BLaER1 treated with 17β-estradiol and CSF1 and Interleukin-3, amounts not matched to agents 10 nM and 100 nM (cell line): ENCODE results near the gene SLC35F6.

Experiments
- H3K27ac ChIP-seq, 11 experiments: shearing (Covaris generic); formaldehyde crosslinking; 2 replicates each; pipeline ENCODE4 v1.8.1; 2022
- H3K27me3 ChIP-seq, 11 experiments: shearing (Covaris generic); formaldehyde crosslinking; 2 replicates each; pipeline ENCODE4 v1.8.1; 2022
- H3K36me3 ChIP-seq, 11 experiments: shearing (Covaris generic); formaldehyde crosslinking; 2 replicates each; pipeline ENCODE4 v1.8.1; 2022
- H3K4me1 ChIP-seq, 10 experiments: shearing (Covaris generic); formaldehyde crosslinking; 2 replicates each; pipeline ENCODE4 v1.8.1; 2022
- H3K4me2 ChIP-seq, 11 experiments: shearing (Covaris generic); formaldehyde crosslinking; 2 replicates each; pipeline ENCODE4 v1.8.1; 2022
- H3K4me3 ChIP-seq, 10 experiments: shearing (Covaris generic); formaldehyde crosslinking; 2 replicates each; pipeline ENCODE4 v1.8.1; 2022
- H3K9ac ChIP-seq, 11 experiments: shearing (Covaris generic); formaldehyde crosslinking; 2 replicates each; pipeline ENCODE4 v1.8.1; 2022
- H3K9me3 ChIP-seq, 11 experiments: shearing (Covaris generic); formaldehyde crosslinking; replicated peaks in 1 of 11; 2 replicates each; pipeline ENCODE4 v1.8.1; 2022
- H4K20me1 ChIP-seq, 11 experiments: shearing (Covaris generic); formaldehyde crosslinking; 2 replicates each; pipeline ENCODE4 v1.8.1; 2022
- Cebpa-rat ChIP-seq, 11 experiments: shearing (Covaris generic); IDR thresholded peaks; 2 replicates each; pipeline ENCODE4 v1.8.1; 2022

The SLC35F6 gene

DNA sequence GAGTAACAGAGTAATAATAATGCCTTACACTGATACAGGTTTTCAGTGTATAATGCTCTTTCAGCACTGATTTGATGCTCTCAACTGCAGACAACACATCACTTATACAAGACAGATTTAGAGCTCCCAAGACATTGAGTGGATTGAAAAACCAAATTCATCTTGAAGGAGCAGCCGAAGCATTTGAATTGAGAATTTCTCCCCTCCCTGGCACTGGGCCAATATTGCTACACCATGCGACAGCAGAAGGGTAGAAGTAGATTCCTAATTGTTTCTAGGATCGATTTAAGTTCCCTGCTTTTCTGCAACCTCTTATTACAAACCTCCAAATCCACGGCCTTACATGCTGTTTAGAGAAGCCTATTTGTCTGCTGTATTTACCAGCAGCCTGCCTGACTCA is 37.2 kb downstream of the SLC35F6 start:
- no peak for TF ChIP-seq Cebpa-rat (IDR thresholded peaks at IDR 0.05)
- H3K4me3 ChIP-seq: no peak overlapping the region

DNA sequence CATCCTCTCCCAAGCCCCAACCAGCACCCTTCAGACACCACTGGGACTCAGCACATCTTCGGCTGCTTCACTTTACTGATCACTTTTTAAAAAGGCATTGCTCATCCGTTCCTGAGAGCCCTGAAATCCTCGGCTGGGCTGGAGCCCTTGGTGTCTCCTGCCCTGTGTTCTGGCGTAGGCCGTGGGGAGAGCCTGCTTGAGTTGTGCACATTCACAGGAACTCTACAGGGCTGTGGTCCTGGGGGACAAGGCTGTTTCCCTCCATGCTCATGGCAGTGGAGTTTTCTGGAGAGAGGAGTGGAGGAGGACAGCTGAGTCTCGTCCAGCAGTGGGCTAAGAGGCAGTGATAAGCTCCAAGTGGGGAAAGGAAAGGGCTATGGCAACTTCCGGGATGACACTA is 37.7 kb downstream of the SLC35F6 start:
- Histone ChIP-seq H4K20me1 (peaks cover 0 to 4% (median 0%) of the 10 kb centered on the region in 11 experiments; a peak in 1 of 22 replicates), H3K36me3 (peaks cover 0 to 59% (median 43%) of the 10 kb centered on the region in 11 experiments; a peak in 18 of 22 replicates), H3K4me3 (no peak overlapping the region), H3K4me2 (no peak overlapping the region), H3K27ac (no peak overlapping the region), H3K27me3 (no peaks in the 10 kb centered on the region), H3K9me3 (no peaks in the 10 kb centered on the region), H3K9ac (no peak overlapping the region), H3K4me1 (no peaks in the 10 kb centered on the region)
- no peak for TF ChIP-seq Cebpa-rat (IDR thresholded peaks at IDR 0.05)

More for the DNA sequence above, 37.2 kb downstream of the SLC35F6 start:
- peaks cover 0 to 63% (median 48%) of the 10 kb centered on the region in 11 experiments; a peak in 18 of 22 replicates for H3K36me3 ChIP-seq
- no peaks in the 10 kb centered on the region for H3K4me1 ChIP-seq
- H3K27me3 ChIP-seq: no peaks in the 10 kb centered on the region
- no peaks in the 10 kb centered on the region for H3K9me3 ChIP-seq
- no peak overlapping the region for H3K27ac ChIP-seq
- H4K20me1 ChIP-seq: peaks cover 0 to 8% (median 0%) of the 10 kb centered on the region in 11 experiments; a peak in 1 of 22 replicates
- no peak overlapping the region for H3K9ac ChIP-seq
- H3K4me2 ChIP-seq: no peak overlapping the region

DNA sequence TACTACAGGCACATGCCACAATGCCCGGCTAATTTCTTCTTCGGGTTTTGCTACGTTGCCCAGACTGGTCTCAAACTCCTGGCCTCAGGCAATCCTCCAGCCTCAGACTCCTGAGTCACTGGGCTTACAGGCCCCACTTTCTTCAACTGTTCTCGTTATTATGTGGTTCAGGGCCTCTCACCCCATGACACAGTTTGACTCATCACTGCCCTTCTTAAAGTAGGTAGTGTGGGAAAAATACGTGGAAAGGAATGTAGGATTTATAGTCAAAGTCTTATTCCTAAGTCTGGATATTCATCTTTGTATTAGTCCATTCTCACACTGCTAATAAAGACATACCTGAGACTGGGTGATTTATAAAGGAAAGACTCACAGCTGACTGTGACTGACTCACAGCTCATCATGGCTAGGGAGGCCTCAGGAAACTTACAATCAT is 41.2 kb downstream of the SLC35F6 start:
- Histone ChIP-seq H4K20me1 (peaks cover 0 to under 1% (median 0%) of the 10 kb centered on the region in 11 experiments; a peak in 2 of 22 replicates), H3K27ac (no peak overlapping the region), H3K9me3 (no peaks in the 10 kb centered on the region), H3K9ac (no peak overlapping the region), H3K4me3 (no peak overlapping the region), H3K36me3 (peaks cover 0 to 24% (median 14%) of the 10 kb centered on the region in 11 experiments; a peak in 15 of 22 replicates), H3K4me1 (peaks cover 8 to 13% (median 11%) of the 10 kb centered on the region in 10 experiments), H3K27me3 (no peaks in the 10 kb centered on the region), H3K4me2 (no peak overlapping the region)
- TF ChIP-seq Cebpa-rat (IDR thresholded peaks at IDR 0.05): no peak

DNA sequence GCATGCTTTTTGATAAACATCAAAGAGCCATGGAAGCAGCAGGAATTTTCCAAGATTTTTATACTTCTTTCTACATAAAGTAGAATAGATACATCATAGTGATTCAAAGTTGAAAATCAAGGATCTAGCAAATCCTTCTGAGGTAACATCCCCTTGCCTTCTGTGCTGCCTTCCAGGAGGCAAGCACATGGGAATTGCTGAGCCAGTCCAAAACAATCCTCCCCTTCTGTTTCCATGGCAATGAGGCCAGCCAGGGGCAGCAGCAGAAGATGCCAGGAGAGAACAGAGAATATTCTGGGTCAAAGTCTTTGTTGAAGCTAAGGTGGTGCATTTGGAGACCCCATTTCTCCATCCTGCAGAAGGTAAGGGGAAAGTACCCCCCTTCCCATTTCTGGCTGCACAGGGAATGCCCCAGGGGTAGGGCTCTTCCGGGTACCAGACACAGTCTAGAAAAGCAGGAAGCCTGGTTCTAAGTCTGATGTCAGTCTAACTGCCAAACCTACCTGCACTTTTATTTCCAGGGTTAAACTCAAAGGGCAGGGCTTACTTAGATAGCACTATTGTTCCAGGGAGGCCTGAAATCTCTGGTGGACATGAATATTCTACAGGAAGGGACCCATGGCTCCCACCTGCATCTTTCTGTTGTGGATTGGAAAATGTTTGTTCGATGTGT is 43.8 kb downstream of the SLC35F6 start:
- H3K9me3 ChIP-seq: no peaks in the 10 kb centered on the region
- peaks cover 0 to 4% (median 0%) of the 10 kb centered on the region in 11 experiments; a peak in 1 of 22 replicates for H4K20me1 ChIP-seq
- peaks cover 15 to 25% (median 22%) of the 10 kb centered on the region in 10 experiments for H3K4me1 ChIP-seq
- no peak for TF ChIP-seq Cebpa-rat (IDR thresholded peaks at IDR 0.05)
- H3K27ac ChIP-seq: no peak overlapping the region
- no peaks in the 10 kb centered on the region for H3K36me3 ChIP-seq
- no peak overlapping the region for H3K4me3 ChIP-seq
- no peak overlapping the region for H3K4me2 ChIP-seq
- H3K9ac ChIP-seq: no peak overlapping the region
- H3K27me3 ChIP-seq: no peaks in the 10 kb centered on the region

DNA sequence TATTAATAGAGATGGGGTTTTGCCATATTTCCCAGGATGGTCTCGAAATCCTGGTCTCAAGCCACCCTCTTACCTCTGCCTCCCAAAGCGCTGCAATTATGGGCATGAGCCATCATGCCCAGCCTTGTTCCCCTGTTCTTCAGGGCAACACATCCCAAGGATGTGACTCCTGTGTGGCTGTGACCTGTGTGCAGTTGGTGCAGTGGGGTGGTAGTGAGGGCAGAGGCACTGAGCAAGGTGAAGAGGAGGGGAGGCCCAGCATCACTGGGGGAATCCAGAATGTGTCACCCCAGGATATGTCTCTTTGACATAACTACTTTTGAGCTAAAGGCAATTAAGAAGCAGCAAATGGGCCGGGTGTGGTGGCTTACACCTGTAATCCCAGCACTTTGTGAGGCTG is 45.1 kb downstream of the SLC35F6 start:
- H3K36me3 ChIP-seq: no peaks in the 10 kb centered on the region
- peak overlapping the region in 9 of 11 experiments; percentile 53 to 84 (median 69); a peak in 11 of 22 replicates for H3K4me2 ChIP-seq
- TF ChIP-seq Cebpa-rat (IDR thresholded peaks at IDR 0.05): no peak
- no peak overlapping the region for H3K9ac ChIP-seq
- no peaks in the 10 kb centered on the region for H3K27me3 ChIP-seq
- no peak overlapping the region for H3K4me3 ChIP-seq
- H3K9me3 ChIP-seq: peaks cover 0 to 9% (median 4%) of the 10 kb centered on the region in 11 experiments; a peak in 11 of 22 replicates
- peaks cover 15 to 25% (median 22%) of the 10 kb centered on the region in 10 experiments for H3K4me1 ChIP-seq
- no peak overlapping the region for H3K27ac ChIP-seq
- H4K20me1 ChIP-seq: peaks cover 0 to 4% (median 0%) of the 10 kb centered on the region in 11 experiments; a peak in 1 of 22 replicates

DNA sequence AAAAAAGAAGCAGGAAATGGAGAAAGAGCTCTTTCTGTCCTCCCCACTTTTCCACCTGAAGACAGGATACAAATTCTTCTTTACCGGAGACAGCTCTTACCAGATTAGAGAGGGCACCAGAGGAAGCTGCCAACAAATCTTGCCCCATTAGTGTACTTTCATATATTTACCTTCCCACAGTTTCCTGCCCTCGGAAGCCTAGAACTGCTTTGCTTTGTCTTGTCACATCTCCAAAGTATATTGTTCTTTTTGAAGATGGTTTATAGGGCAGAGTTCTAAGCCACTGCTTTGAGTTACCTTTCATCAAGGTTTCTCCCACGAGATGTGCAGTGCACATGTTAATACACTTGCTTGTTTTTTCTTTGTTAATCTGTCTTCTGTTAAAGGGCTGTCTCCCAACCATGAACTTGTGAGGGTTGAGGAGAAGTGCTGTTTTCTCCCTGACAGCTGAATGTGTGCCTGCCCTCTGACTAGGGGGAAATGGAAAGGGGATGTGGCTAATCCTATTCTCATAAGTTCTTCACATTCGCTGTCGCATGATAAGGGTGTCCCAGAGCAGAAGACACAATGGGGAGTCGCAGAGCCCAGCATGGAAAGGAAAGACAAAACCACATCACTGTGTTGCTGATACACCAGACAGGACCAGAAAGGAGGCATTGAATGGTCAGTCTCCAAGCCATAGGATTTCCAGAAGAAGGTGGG is 45.9 kb downstream of the SLC35F6 start:
- TF ChIP-seq Cebpa-rat (IDR thresholded peaks at IDR 0.05): no peak
- Histone ChIP-seq H3K27ac (no peak overlapping the region), H3K4me2 (peak overlapping the region; percentile 39 to 84 (median 64)), H3K36me3 (no peaks in the 10 kb centered on the region), H3K4me1 (peaks cover 15 to 25% (median 22%) of the 10 kb centered on the region in 10 experiments), H3K4me3 (no peak overlapping the region), H4K20me1 (peaks cover 0 to 4% (median 0%) of the 10 kb centered on the region in 11 experiments; a peak in 1 of 22 replicates), H3K9me3 (peaks cover 0 to 14% (median 7%) of the 10 kb centered on the region in 11 experiments; a peak in 11 of 22 replicates), H3K9ac (no peak overlapping the region; a peak in 1 of 22 replicates), H3K27me3 (no peaks in the 10 kb centered on the region)

DNA sequence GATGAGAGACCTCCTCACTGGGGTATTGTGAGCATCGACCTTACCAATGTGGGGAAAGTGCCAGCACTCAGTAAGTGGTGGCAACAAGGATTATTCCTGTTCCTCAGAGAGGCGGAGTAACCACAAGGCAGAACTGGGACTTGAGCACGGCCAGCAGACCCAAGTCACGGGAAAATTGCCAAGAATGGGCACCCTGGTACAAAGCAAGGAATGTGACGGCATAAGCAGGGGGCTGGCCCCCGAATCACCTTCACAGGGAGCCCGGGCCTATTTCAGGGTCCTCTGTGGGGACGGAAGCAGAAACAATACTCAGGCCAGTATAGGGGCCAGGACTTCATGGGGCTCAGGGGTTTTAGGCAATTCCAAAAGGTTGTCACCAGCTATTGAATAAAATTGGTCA is 47.2 kb downstream of the SLC35F6 start:
- Histone ChIP-seq H3K27ac (no peak overlapping the region), H3K36me3 (no peaks in the 10 kb centered on the region), H3K4me1 (peaks cover 15 to 25% (median 22%) of the 10 kb centered on the region in 10 experiments), H3K9me3 (peaks cover 0 to 16% (median 7%) of the 10 kb centered on the region in 11 experiments; a peak in 11 of 22 replicates), H4K20me1 (peaks cover 0 to 4% (median 0%) of the 10 kb centered on the region in 11 experiments; a peak in 1 of 22 replicates), H3K4me2 (peak overlapping the region in 7 of 11 experiments; percentile 39 to 84 (median 71); a peak in 8 of 22 replicates), H3K27me3 (no peaks in the 10 kb centered on the region), H3K9ac (no peak overlapping the region), H3K4me3 (no peak overlapping the region)
- no peak for TF ChIP-seq Cebpa-rat (IDR thresholded peaks at IDR 0.05)

DNA sequence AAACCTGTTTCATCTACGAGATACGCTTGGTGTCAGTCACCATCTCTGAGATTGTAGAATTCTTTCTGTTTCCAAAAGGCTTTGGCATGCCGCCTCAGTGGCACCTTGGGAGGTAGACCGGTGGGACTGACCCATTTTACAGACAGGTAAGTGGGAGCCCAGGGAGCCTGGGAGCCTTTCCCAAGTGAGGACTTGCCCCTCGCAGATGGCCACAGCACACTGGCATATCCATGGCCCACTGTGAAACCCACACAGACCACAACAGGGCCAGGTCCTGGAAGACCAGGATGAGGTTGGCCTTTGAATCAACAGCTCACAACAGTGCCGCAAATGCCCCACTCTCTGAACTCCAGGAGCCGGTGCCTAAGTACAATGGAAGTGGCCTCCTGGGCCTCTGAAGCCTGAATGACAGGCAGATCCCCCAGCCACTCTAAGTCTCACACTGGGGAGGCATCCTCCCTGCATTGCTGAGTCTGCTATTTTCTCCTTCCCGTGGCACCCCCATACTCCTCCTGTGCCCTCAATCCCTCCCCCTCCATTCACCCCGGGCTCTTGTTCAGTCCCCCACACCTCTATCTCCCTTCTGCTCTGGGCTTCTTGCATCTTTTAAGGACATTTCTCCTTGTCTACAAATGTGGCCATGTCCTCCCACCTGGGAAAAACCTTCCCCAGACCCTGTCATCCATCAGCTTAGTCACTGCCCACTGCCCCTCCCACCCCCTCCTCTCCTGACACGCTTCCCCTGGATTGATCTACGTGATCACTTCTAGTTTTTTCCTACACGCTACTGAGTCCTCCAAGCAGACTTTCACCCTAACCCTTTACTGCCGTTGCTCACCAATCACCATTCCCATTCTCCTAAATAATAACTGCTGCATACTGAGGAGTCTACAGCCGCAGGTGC is 48.0 kb downstream of the SLC35F6 start:
- no peak for TF ChIP-seq Cebpa-rat (IDR thresholded peaks at IDR 0.05)
- Histone ChIP-seq H3K9me3 (peaks cover 0 to 16% (median 7%) of the 10 kb centered on the region in 11 experiments; a peak in 11 of 22 replicates), H3K27me3 (no peaks in the 10 kb centered on the region), H3K36me3 (no peaks in the 10 kb centered on the region), H3K4me1 (peaks cover 15 to 25% (median 22%) of the 10 kb centered on the region in 10 experiments), H3K4me2 (no peak overlapping the region), H3K27ac (no peak overlapping the region), H3K4me3 (no peak overlapping the region), H3K9ac (no peak overlapping the region), H4K20me1 (peaks cover 0 to 4% (median 0%) of the 10 kb centered on the region in 11 experiments; a peak in 1 of 22 replicates)
